ENCODE results near the gene SLC16A2. TPM values are rescaled to one million over a fixed set of nuclear protein-coding genes. Genes with fewer than 3 reads are reported as not detected.

The SLC16A2 gene
- total RNA-seq, 4 donors from 2014 or later = 6.4 to 12.1 (median 9.4) TPM

DNA sequence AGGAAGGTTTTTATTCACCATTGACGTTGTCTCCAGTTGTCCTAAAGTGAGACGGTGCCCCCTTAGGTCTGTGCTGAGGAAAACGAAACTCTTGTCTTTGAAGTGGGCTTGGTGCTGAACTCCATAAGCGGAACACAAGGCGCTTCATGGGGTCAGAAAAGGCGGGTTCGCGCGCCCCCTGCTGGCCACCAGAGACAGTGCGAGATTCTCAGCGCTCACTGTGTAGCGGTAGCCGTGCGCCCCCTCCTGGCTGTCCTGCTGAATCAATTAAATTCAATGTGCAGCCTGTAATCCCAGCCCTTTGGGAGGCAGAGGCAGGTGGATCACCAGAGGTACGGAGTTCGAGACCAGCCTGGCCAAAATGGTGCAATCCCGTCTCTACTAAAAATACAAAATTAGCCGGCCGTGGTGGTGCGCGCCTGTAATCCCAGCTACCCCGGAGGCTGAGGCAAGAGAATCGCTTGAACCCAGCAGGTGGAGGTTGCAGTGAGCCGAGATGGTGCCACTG lies 129.1 kb downstream of the SLC16A2 start:
- H3K27me3 ChIP-seq = no peaks in the 10 kb centered on the region
- WGBS, 2 donors (ENCODE audit: low coverage in 1 of 2) = 14 to 21% methylated on average over 8 to 11 of the region's 24 CpGs
- no peaks in the 10 kb centered on the region for H3K9me3 ChIP-seq
- ATAC-seq = peak; percentile 85
- H3K27ac ChIP-seq = peak overlapping the region in 1 of 4 donors; percentile 56
- no peaks in the 10 kb centered on the region for H3K4me1 ChIP-seq
- H3K4me3 ChIP-seq = no peak overlapping the region
- no peak for TF ChIP-seq EP300 (IDR thresholded peaks at IDR 0.05)
- TF ChIP-seq, protein P1, sequence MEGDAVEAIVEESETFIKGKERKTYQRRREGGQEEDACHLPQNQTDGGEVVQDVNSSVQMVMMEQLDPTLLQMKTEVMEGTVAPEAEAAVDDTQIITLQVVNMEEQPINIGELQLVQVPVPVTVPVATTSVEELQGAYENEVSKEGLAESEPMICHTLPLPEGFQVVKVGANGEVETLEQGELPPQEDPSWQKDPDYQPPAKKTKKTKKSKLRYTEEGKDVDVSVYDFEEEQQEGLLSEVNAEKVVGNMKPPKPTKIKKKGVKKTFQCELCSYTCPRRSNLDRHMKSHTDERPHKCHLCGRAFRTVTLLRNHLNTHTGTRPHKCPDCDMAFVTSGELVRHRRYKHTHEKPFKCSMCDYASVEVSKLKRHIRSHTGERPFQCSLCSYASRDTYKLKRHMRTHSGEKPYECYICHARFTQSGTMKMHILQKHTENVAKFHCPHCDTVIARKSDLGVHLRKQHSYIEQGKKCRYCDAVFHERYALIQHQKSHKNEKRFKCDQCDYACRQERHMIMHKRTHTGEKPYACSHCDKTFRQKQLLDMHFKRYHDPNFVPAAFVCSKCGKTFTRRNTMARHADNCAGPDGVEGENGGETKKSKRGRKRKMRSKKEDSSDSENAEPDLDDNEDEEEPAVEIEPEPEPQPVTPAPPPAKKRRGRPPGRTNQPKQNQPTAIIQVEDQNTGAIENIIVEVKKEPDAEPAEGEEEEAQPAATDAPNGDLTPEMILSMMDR (IDR thresholded peaks at IDR 0.05) = peak; percentile 94 to 98 (median 97)
- no peaks in the 10 kb centered on the region for H3K36me3 ChIP-seq

DNA sequence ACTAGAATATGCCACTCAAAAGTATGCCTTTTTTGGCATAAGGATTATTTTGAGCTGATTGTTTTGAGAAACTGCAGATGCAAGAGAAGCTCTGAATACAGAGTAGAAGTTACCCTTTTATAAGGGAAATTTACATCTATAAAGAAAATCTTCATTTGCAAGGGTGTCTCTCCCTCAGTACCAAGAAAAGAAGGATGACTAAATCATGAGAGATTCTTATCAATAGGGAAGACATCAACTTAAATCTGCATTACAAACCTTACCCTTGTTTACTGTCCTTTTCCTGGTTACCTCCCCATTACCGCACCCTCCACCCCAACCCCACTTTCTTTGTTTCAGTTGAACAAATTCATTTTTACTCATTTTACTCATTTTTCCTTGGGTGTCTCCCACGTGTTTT lies 130.6 kb downstream of the SLC16A2 start:
- H3K27ac ChIP-seq = no peak overlapping the region
- 60 to 61% methylated on average over 2 of the region's 2 CpGs for WGBS, 2 donors (ENCODE audit: low coverage in 1 of 2)
- TF ChIP-seq, protein P1 (IDR thresholded peaks at IDR 0.05) = no peak
- TF ChIP-seq EP300 (IDR thresholded peaks at IDR 0.05) (no peak), POLR2A (IDR thresholded peaks at IDR 0.05) (no peak), POLR2AphosphoS5 (IDR thresholded peaks at IDR 0.05) (no peak)
- no peaks in the 10 kb centered on the region for H3K4me1 ChIP-seq
- H3K36me3 ChIP-seq = no peaks in the 10 kb centered on the region
- no peaks in the 10 kb centered on the region for H3K27me3 ChIP-seq
- no peak overlapping the region for H3K4me3 ChIP-seq
- ATAC-seq = no peak
- H3K9me3 ChIP-seq = no peaks in the 10 kb centered on the region

DNA sequence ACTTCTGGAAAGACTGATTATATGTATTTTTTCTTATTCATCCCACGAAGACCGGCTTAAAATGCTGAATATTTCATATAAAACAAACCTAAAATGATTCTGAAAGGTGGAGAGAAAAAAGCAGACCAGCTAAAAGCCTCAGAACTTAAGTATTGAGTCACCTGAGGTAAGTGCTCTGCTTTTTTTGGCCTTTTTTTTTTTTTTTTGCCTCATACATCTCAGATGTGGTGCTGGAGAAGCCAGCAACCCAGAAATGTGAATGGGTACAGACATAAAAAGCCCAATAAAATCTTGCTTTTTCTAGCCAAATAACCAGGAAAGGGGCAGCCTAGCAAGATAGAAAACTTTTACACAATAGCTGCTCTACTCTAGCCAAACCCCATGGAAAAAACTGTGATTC lies 136.1 kb downstream of the SLC16A2 start:
- 60 to 93% methylated on average over 2 of the region's 2 CpGs for WGBS, 2 donors (ENCODE audit: low coverage in 1 of 2)
- no peaks in the 10 kb centered on the region for H3K9me3 ChIP-seq
- TF ChIP-seq POLR2AphosphoS5 (IDR thresholded peaks at IDR 0.05) = no peak
- TF ChIP-seq EP300 (IDR thresholded peaks at IDR 0.05) = no peak
- TF ChIP-seq, protein P1 (IDR thresholded peaks at IDR 0.05) = no peak
- TF ChIP-seq POLR2A (IDR thresholded peaks at IDR 0.05) = no peak
- no peaks in the 10 kb centered on the region for H3K27me3 ChIP-seq
- ATAC-seq = no peak
- no peak overlapping the region for H3K27ac ChIP-seq
- no peaks in the 10 kb centered on the region for H3K4me1 ChIP-seq
- H3K4me3 ChIP-seq = no peak overlapping the region
- H3K36me3 ChIP-seq = no peaks in the 10 kb centered on the region

DNA sequence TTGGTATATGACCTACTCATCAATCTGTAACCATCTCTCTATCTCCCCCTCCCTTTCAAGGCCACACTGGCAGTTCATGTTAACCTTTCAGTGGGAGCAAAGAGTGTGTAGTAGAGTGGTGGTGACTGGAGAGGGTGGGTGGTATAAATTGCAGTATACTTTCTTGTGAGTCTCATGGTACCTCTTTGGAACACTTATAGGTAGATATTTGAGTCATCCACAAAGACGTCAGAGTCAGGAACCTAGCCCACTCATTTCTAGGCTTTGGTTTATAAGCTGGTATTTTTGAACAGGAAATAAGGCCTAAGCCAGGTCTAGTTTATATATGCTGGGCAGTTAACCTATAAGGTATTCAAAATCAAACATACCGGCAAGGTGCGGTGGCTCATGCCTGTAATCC lies 156.8 kb downstream of the SLC16A2 start:
- peaks cover 0 to 2% of the 10 kb centered on the region in 2 donors for H3K36me3 ChIP-seq
- H3K27ac ChIP-seq = no peak overlapping the region
- H3K4me1 ChIP-seq = no peaks in the 10 kb centered on the region
- no peak overlapping the region for H3K4me3 ChIP-seq
- no peak for ATAC-seq
- WGBS, 2 donors (ENCODE audit: low coverage in 1 of 2) = 60% methylated on average over 1 of the region's 3 CpGs; no CpG with 5 or more reads in 1 of the 2 donors
- TF ChIP-seq POLR2AphosphoS5 (IDR thresholded peaks at IDR 0.05) (no peak), POLR2A (IDR thresholded peaks at IDR 0.05) (no peak), EP300 (IDR thresholded peaks at IDR 0.05) (no peak)
- TF ChIP-seq, protein P1 (IDR thresholded peaks at IDR 0.05) = no peak
- H3K27me3 ChIP-seq = no peaks in the 10 kb centered on the region
- H3K9me3 ChIP-seq = no peaks in the 10 kb centered on the region

DNA sequence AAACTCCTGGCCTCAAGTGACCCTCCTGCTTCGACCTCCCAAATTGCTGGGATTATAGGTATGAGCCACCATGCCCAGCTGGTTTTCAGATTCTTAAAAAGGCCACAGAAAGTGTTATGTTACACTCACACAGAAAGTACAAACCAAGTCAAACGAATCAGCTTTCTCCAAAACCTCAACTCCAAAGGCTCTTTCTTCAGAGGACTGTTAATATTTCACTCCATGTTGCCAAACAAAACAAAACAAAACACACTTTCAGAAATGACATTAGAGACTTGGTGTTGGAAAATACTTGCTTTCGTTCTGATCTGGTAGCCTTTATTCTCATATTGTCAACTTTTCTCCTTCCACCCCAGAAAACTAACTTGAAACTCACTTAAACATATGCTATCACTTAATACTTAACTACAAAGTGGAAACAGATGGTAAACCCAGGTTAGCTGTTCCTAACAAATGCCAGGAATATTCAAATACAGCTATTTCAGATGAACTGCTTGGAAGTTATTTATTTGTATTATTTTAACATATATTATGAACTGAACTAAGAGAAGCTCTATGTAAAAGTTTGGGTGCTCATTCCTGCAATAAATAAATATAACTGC lies 158.4 kb downstream of the SLC16A2 start:
- H3K27me3 ChIP-seq = no peaks in the 10 kb centered on the region
- 43 to 44% methylated on average over 2 to 3 of the region's 3 CpGs for WGBS, 2 donors (ENCODE audit: low coverage in 1 of 2)

More for the DNA sequence above, 158.4 kb downstream of the SLC16A2 start:
- Histone ChIP-seq H3K27ac (no peak overlapping the region), H3K4me3 (no peak overlapping the region), H3K4me1 (no peaks in the 10 kb centered on the region), H3K9me3 (no peaks in the 10 kb centered on the region), H3K36me3 (peaks cover 0 to 4% of the 10 kb centered on the region in 2 donors)
- ATAC-seq = no peak
- TF ChIP-seq POLR2AphosphoS5 (IDR thresholded peaks at IDR 0.05) (no peak), POLR2A (IDR thresholded peaks at IDR 0.05) (no peak), EP300 (IDR thresholded peaks at IDR 0.05) (no peak)
- TF ChIP-seq, protein P1 (IDR thresholded peaks at IDR 0.05) = no peak

Measured in gastroesophageal sphincter (tissue), 4 donors.